IPS-15b (cell line): Measurements from ENCODE around the gene GNA12.

Experiments
- H3K27me3 ChIP-seq: one replicate; pipeline ENCODE4 v1.6.1; 2013; ENCODE audit warnings: low read length; ENCODE audit not compliant: control insufficient read depth, insufficient read depth
- H3K36me3 ChIP-seq: one replicate; pipeline ENCODE4 v1.6.1; 2013; ENCODE audit warnings: low read length; ENCODE audit not compliant: control insufficient read depth, insufficient read depth
- H3K4me1 ChIP-seq: one replicate; pipeline ENCODE4 v1.6.1; 2013; ENCODE audit warnings: mild to moderate bottlenecking, low read length; ENCODE audit not compliant: control insufficient read depth, insufficient read depth
- H3K4me3 ChIP-seq: one replicate; pipeline ENCODE4 v1.5.1; 2013; ENCODE audit warnings: low read depth, low read length
- H3K9ac ChIP-seq: one replicate; pipeline ENCODE4 v1.6.1; 2013; ENCODE audit warnings: low read depth, mild to moderate bottlenecking, low read length
- H3K9me3 ChIP-seq: one replicate; pipeline ENCODE4 v1.6.1; 2013; ENCODE audit warnings: mild to moderate bottlenecking, low read length; ENCODE audit not compliant: control insufficient read depth, insufficient read depth

GNA12 gene

GRCh38 chr7:2878306-2878705 is 34.2 kb upstream of the GNA12 start:
- Histone ChIP-seq H3K4me1 (peaks cover 7% of the 10 kb centered on the region), H3K36me3 (no peaks in the 10 kb centered on the region), H3K9ac (no peak overlapping the region), H3K9me3 (no peaks in the 10 kb centered on the region), H3K27me3 (no peaks in the 10 kb centered on the region), H3K4me3 (no peak overlapping the region)

GRCh38 chr7:2876031-2876731 is 32.1 kb upstream of the GNA12 start:
- H3K9ac ChIP-seq: no peak overlapping the region
- H3K4me3 ChIP-seq: no peak overlapping the region
- no peaks in the 10 kb centered on the region for H3K36me3 ChIP-seq
- no peaks in the 10 kb centered on the region for H3K27me3 ChIP-seq
- H3K9me3 ChIP-seq: no peaks in the 10 kb centered on the region
- peaks cover 5% of the 10 kb centered on the region for H3K4me1 ChIP-seq

GRCh38 chr7:2873686-2874551 is 29.8 kb upstream of the GNA12 start:
- no peaks in the 10 kb centered on the region for H3K9me3 ChIP-seq
- peaks cover 2% of the 10 kb centered on the region for H3K4me1 ChIP-seq
- H3K9ac ChIP-seq: peak overlapping the region; percentile 50
- H3K4me3 ChIP-seq: no peak overlapping the region
- no peaks in the 10 kb centered on the region for H3K27me3 ChIP-seq
- H3K36me3 ChIP-seq: no peaks in the 10 kb centered on the region

GRCh38 chr7:2873146-2873545 is 29.0 kb upstream of the GNA12 start:
- Histone ChIP-seq H3K27me3 (no peaks in the 10 kb centered on the region), H3K9ac (no peak overlapping the region), H3K4me3 (no peak overlapping the region), H3K4me1 (peaks cover 2% of the 10 kb centered on the region), H3K9me3 (no peaks in the 10 kb centered on the region), H3K36me3 (no peaks in the 10 kb centered on the region)

DNA sequence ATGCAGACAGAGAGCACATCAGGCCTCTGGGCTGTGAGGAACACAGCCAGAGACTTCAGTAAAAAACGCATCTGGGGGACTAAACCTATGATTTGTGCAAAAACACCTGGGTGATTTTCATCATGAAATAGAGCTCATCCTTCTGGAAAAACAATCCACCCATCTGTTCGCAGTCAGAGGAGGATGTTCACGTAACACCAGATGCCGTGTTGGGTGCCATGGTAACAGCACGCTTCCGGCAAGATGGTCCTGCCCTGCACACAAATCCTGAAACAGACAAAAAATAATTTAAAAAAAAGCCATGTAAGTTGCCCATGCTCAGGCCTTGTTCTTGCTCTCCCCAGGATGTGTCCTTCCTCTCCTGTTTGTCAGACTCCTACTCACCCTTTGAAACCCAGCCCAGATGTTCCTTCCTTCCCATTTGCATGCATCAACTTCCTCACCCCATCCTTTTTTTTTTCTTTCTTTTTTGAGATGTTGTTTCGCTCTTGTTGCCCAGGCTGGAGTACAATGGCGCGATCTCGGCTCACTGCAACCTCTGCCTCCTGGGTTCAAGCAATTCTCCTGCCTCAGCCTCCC is 28.3 kb upstream of the GNA12 start:
- H3K9ac ChIP-seq: no peak overlapping the region
- no peaks in the 10 kb centered on the region for H3K27me3 ChIP-seq
- H3K4me3 ChIP-seq: no peak overlapping the region
- no peaks in the 10 kb centered on the region for H3K9me3 ChIP-seq
- H3K36me3 ChIP-seq: no peaks in the 10 kb centered on the region
- H3K4me1 ChIP-seq: peaks cover 2% of the 10 kb centered on the region

DNA sequence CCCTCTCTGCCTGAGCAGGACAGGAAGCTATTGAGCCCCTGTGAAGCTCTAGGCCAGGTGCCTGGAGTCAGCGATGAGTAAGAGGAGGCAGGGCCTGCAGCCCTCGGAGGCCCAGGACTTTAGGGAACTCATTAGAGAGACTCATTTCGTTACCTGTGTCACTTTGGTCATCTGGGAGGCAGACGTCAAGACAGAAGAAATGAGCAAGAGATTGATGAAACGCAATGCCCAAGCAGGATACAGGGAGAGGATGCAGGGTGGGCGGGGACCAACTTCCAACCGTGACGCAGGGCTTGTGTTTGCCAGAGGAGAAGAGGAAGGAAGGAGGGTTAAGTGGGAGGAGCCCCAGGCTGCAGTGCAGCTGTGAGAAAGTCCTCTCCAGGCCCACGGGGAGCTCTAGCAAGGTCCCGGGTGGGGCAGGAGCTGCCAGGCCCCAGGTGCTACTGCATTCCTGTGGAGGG is 26.4 kb upstream of the GNA12 start:
- no peak overlapping the region for H3K9ac ChIP-seq
- no peaks in the 10 kb centered on the region for H3K36me3 ChIP-seq
- no peaks in the 10 kb centered on the region for H3K9me3 ChIP-seq
- H3K4me1 ChIP-seq: peaks cover 2% of the 10 kb centered on the region
- no peak overlapping the region for H3K4me3 ChIP-seq
- no peaks in the 10 kb centered on the region for H3K27me3 ChIP-seq

DNA sequence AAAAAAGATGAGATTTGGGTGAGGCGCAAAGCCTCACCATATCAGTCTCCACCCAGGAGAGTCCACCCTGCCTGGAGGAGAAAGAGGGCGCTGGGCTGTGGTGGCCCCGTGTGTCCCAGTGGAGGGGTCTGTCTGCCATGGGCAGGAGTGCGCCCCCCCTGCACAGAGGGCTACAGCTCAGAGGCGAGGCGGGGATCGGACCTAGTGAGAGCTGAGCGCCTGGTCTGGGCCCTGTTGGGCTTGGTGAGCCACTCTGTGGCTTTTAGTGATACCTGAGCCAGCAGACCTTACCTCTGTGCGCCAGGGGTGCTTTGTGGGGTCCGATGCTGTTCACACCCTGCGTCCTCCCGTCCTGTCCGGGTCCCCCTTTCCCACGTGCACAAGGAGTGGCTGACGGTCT is 25.9 kb upstream of the GNA12 start:
- no peaks in the 10 kb centered on the region for H3K36me3 ChIP-seq
- no peaks in the 10 kb centered on the region for H3K9me3 ChIP-seq
- peaks cover 2% of the 10 kb centered on the region for H3K4me1 ChIP-seq
- no peak overlapping the region for H3K4me3 ChIP-seq
- no peaks in the 10 kb centered on the region for H3K27me3 ChIP-seq
- no peak overlapping the region for H3K9ac ChIP-seq

DNA sequence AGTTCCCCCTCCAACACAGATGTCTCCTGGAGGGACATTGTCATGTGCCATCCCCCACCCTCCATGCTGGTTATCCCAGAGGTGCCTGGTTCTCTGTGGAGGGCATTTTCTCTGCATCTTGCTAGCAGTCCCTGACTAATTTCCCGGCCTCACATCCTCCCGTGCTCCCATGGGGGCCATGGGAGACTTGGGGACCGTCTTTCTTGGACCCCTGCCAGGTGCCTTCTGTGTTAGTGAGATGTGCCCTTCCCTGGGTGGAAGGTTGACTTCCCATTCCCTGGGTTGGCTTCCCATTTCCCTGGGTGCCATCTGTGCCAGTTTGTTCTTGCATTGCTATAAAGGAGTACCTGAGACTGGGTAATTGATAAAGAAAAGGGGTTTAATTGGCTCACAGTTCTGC is 22.5 kb upstream of the GNA12 start:
- H3K9ac ChIP-seq: no peak overlapping the region
- H3K9me3 ChIP-seq: no peaks in the 10 kb centered on the region
- H3K4me1 ChIP-seq: no peaks in the 10 kb centered on the region
- no peaks in the 10 kb centered on the region for H3K27me3 ChIP-seq
- no peak overlapping the region for H3K4me3 ChIP-seq
- no peaks in the 10 kb centered on the region for H3K36me3 ChIP-seq

- Histone ChIP-seq H3K9ac (no peak overlapping the region), H3K4me3 (no peak overlapping the region), H3K36me3 (no peaks in the 10 kb centered on the region), H3K9me3 (no peaks in the 10 kb centered on the region), H3K4me1 (no peaks in the 10 kb centered on the region), H3K27me3 (no peaks in the 10 kb centered on the region)
Observed at GRCh38 chr7:2864999-2865670, 21.0 kb upstream of the GNA12 start.

DNA sequence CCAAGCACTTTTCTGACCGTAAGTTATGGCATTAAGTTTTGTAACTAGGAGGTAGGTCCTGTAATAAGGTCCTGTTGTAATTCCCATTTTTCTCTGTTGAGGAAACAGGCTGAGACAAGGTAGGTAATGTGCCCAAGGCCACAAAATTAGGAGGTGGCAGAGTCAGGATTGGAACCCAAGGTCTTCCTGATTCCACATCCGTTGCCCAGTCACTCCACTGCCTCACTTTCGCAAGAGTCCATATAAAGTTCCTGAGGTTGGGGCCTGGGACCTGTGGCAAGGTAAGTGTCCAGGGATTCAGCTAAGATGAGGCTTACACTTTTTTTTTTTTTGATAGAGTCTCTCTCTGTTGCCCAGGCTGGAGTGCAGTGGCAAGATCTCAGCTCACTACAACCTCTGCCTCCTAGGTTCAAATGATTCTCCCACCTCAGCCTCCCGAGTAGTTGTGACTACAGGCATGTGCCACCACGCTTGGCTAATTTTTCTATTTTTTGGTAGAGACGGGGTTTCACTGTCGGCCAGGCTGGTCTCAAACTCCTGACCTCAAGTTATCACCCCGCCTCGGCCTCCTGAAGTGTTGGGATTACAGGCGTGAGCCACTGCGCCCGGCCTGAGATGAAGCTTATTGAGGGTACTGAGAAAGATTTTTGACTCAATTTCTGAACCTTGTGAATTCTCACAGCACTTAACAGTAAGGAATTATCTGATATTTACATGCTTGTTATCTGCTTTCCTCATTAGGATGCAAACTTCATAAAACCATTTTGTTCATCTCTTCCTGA is 20.3 kb upstream of the GNA12 start:
- H3K4me3 ChIP-seq: no peak overlapping the region
- H3K36me3 ChIP-seq: no peaks in the 10 kb centered on the region
- H3K9me3 ChIP-seq: no peaks in the 10 kb centered on the region
- H3K27me3 ChIP-seq: no peaks in the 10 kb centered on the region
- H3K9ac ChIP-seq: no peak overlapping the region
- no peaks in the 10 kb centered on the region for H3K4me1 ChIP-seq

GRCh38 chr7:2863461-2864066 is 19.5 kb upstream of the GNA12 start:
- Histone ChIP-seq H3K27me3 (no peaks in the 10 kb centered on the region), H3K36me3 (no peaks in the 10 kb centered on the region), H3K4me1 (no peaks in the 10 kb centered on the region), H3K9ac (no peak overlapping the region), H3K4me3 (no peak overlapping the region), H3K9me3 (no peaks in the 10 kb centered on the region)
